ENCODE data around the gene NDUFA7.
A peak's percentile ranks its signal among the peaks of the same experiment; 100 is the strongest.

NDUFA7 gene

GRCh38 chr19:8340341-8341096 lies 19.3 kb upstream of the NDUFA7 start:
- no peak overlapping the region for H3K27ac ChIP-seq (ENCODE audit: low read depth, low read length)
- H3K9ac ChIP-seq (ENCODE audit: low read length) = no peak overlapping the region

DNA sequence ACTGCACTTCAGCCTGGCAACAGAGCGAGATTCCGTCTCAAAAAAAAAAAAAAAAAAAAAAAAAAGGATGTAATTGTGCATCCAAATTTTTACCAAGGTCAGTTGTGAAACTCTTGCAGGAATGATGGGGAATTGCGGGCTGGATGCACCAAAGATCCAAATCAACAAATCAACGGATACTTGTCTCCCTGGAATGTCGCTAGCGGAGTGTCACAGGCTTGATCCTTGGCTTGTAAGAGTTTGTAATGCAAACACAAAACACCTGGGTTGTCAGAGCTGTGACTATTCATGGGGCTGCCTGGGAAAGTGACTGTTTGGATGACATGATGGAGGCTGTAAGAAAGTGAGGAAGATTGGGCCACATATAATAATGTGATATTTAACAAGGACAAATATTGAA lies 17.7 kb upstream of the NDUFA7 start:
- H3K27me3 ChIP-seq (ENCODE audit: control insufficient read depth, insufficient read depth, low read length) = peaks cover 40% of the 10 kb centered on the region
- peaks cover 18% of the 10 kb centered on the region; the same call in 1 of the 2 replicates for H3K4me1 ChIP-seq (ENCODE audit: control insufficient read depth, insufficient read depth, low read length)
- H3K9ac ChIP-seq (ENCODE audit: low read length) = no peak overlapping the region
- no peaks in the 10 kb centered on the region for H3K36me3 ChIP-seq (ENCODE audit: control insufficient read depth, insufficient read depth, low read length)
- no peak overlapping the region for H3K4me3 ChIP-seq (ENCODE audit: low read depth, low read length)
- H3K9me3 ChIP-seq (ENCODE audit: control insufficient read depth, insufficient read depth, low read depth, low read length) = no peaks in the 10 kb centered on the region
- H3K27ac ChIP-seq (ENCODE audit: low read depth, low read length) = no peak overlapping the region

More at GRCh38 chr19:8340341-8341096, 19.3 kb upstream of the NDUFA7 start:
- Histone ChIP-seq H3K4me1 (ENCODE audit: control insufficient read depth, insufficient read depth, low read length) (peaks cover 14% of the 10 kb centered on the region; the same call in 1 of the 2 replicates), H3K4me3 (ENCODE audit: low read depth, low read length) (no peak overlapping the region), H3K27me3 (ENCODE audit: control insufficient read depth, insufficient read depth, low read length) (peaks cover 24% of the 10 kb centered on the region), H3K36me3 (ENCODE audit: control insufficient read depth, insufficient read depth, low read length) (no peaks in the 10 kb centered on the region), H3K9me3 (ENCODE audit: control insufficient read depth, insufficient read depth, low read depth, low read length) (no peaks in the 10 kb centered on the region)

- Histone ChIP-seq H3K9ac (ENCODE audit: low read length) (no peak overlapping the region), H3K27ac (ENCODE audit: low read depth, low read length) (no peak overlapping the region), H3K27me3 (ENCODE audit: control insufficient read depth, insufficient read depth, low read length) (peaks cover 48% of the 10 kb centered on the region), H3K4me3 (ENCODE audit: low read depth, low read length) (no peak overlapping the region), H3K36me3 (ENCODE audit: control insufficient read depth, insufficient read depth, low read length) (no peaks in the 10 kb centered on the region), H3K9me3 (ENCODE audit: control insufficient read depth, insufficient read depth, low read depth, low read length) (no peaks in the 10 kb centered on the region), H3K4me1 (ENCODE audit: control insufficient read depth, insufficient read depth, low read length) (peaks cover 18% of the 10 kb centered on the region; the same call in 1 of the 2 replicates)
These were observed 16.6 kb upstream of the NDUFA7 start for GRCh38 chr19:8337728-8338127.

DNA sequence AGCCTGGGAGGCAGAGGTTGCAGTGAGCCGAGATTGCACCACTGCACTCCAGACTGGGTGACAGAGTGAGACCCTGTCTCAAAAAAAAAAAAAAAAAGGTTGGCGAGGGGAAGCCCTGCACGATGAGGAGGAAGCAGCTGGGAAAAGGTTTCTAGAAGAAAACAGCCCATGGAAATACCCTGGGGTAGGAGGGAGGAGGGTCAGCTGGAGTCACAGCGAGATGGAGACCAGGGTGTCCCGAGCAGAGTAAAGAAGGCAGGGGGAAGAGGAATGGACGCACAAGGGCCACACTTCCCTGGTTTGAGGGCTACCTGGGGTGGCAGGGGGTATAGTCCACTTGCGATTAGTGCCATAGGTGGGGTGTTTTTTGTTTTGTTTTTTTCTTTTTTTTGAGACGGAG lies 15.5 kb upstream of the NDUFA7 start:
- Histone ChIP-seq H3K9ac (ENCODE audit: low read length) (no peak overlapping the region), H3K4me3 (ENCODE audit: low read depth, low read length) (no peak overlapping the region), H3K4me1 (ENCODE audit: control insufficient read depth, insufficient read depth, low read length) (peaks cover 15% of the 10 kb centered on the region; the same call in 1 of the 2 replicates), H3K27ac (ENCODE audit: low read depth, low read length) (no peak overlapping the region), H3K9me3 (ENCODE audit: control insufficient read depth, insufficient read depth, low read depth, low read length) (no peaks in the 10 kb centered on the region), H3K36me3 (ENCODE audit: control insufficient read depth, insufficient read depth, low read length) (no peaks in the 10 kb centered on the region), H3K27me3 (ENCODE audit: control insufficient read depth, insufficient read depth, low read length) (peaks cover 49% of the 10 kb centered on the region)

- H3K36me3 ChIP-seq (ENCODE audit: control insufficient read depth, insufficient read depth, low read length) = no peaks in the 10 kb centered on the region
- H3K9me3 ChIP-seq (ENCODE audit: control insufficient read depth, insufficient read depth, low read depth, low read length) = no peaks in the 10 kb centered on the region
- H3K9ac ChIP-seq (ENCODE audit: low read length) = no peak overlapping the region
- peaks cover 20% of the 10 kb centered on the region; the same call in 1 of the 2 replicates for H3K4me1 ChIP-seq (ENCODE audit: control insufficient read depth, insufficient read depth, low read length)
- no peak overlapping the region for H3K27ac ChIP-seq (ENCODE audit: low read depth, low read length)
- H3K4me3 ChIP-seq (ENCODE audit: low read depth, low read length) = no peak overlapping the region
- peaks cover 54% of the 10 kb centered on the region for H3K27me3 ChIP-seq (ENCODE audit: control insufficient read depth, insufficient read depth, low read length)
These were observed 14.9 kb upstream of the NDUFA7 start for GRCh38 chr19:8336072-8336569.

DNA sequence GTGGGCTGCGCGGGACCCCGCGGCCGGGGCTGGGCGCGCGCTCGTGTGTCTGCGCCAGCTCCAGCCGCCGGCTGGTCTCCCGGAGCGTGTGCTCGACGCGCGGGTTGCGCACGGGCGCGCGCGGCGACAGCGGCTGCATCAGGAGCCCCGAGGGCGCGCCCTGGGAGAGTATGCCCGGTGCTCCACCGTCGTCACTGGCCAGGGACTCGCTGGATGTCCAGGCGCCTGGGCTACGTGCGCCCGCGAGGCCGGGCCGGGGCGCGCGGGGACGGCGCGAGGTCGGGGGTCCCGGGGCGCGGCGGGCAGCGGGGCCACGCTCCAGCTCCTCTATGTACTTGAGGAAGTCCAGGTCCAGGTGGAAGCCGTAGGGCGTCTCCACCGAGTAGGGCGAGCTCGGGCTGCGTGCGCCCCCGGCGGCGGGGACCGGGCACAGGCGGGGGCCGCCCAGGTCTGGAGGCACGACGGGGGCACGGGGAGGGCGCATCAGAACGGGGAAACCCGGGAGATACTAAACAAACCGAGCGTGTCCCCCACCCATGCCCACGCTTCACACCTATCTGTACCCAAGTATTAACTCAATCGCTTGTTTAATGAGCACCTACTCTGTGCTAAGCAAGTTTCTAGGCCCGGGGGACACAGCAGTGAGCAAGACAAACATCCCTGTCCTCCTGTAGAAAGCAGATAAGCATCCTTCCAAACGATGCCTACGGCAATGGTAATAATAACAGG lies 14.3 kb upstream of the NDUFA7 start:
- peaks cover 55% of the 10 kb centered on the region for H3K27me3 ChIP-seq (ENCODE audit: control insufficient read depth, insufficient read depth, low read length)
- H3K9me3 ChIP-seq (ENCODE audit: control insufficient read depth, insufficient read depth, low read depth, low read length) = no peaks in the 10 kb centered on the region
- peak overlapping the region; percentile 62 for H3K4me3 ChIP-seq (ENCODE audit: low read depth, low read length)
- H3K36me3 ChIP-seq (ENCODE audit: control insufficient read depth, insufficient read depth, low read length) = no peaks in the 10 kb centered on the region
- H3K9ac ChIP-seq (ENCODE audit: low read length) = no peak overlapping the region
- no peak overlapping the region for H3K27ac ChIP-seq (ENCODE audit: low read depth, low read length)
- peaks cover 16% of the 10 kb centered on the region; the same call in 1 of the 2 replicates for H3K4me1 ChIP-seq (ENCODE audit: control insufficient read depth, insufficient read depth, low read length)

GRCh38 chr19:8334458-8335342 lies 13.5 kb upstream of the NDUFA7 start:
- H3K27me3 ChIP-seq (ENCODE audit: control insufficient read depth, insufficient read depth, low read length) = peaks cover 59% of the 10 kb centered on the region
- no peak overlapping the region for H3K27ac ChIP-seq (ENCODE audit: low read depth, low read length)
- H3K9ac ChIP-seq (ENCODE audit: low read length) = no peak overlapping the region
- no peaks in the 10 kb centered on the region for H3K9me3 ChIP-seq (ENCODE audit: control insufficient read depth, insufficient read depth, low read depth, low read length)
- H3K4me3 ChIP-seq (ENCODE audit: low read depth, low read length) = peak overlapping the region; percentile 62
- H3K36me3 ChIP-seq (ENCODE audit: control insufficient read depth, insufficient read depth, low read length) = no peaks in the 10 kb centered on the region
- H3K4me1 ChIP-seq (ENCODE audit: control insufficient read depth, insufficient read depth, low read length) = peaks cover 14% of the 10 kb centered on the region; the same call in 1 of the 2 replicates

GRCh38 chr19:8333767-8334457 lies 12.7 kb upstream of the NDUFA7 start:
- Histone ChIP-seq H3K4me1 (ENCODE audit: control insufficient read depth, insufficient read depth, low read length) (peaks cover 11% of the 10 kb centered on the region; the same call in 1 of the 2 replicates), H3K4me3 (ENCODE audit: low read depth, low read length) (peak overlapping the region; percentile 62), H3K27me3 (ENCODE audit: control insufficient read depth, insufficient read depth, low read length) (peaks cover 61% of the 10 kb centered on the region), H3K9ac (ENCODE audit: low read length) (peak overlapping the region; percentile 34), H3K36me3 (ENCODE audit: control insufficient read depth, insufficient read depth, low read length) (no peaks in the 10 kb centered on the region), H3K27ac (ENCODE audit: low read depth, low read length) (no peak overlapping the region), H3K9me3 (ENCODE audit: control insufficient read depth, insufficient read depth, low read depth, low read length) (no peaks in the 10 kb centered on the region)

- Histone ChIP-seq H3K27me3 (ENCODE audit: control insufficient read depth, insufficient read depth, low read length) (peaks cover 61% of the 10 kb centered on the region), H3K9me3 (ENCODE audit: control insufficient read depth, insufficient read depth, low read depth, low read length) (no peaks in the 10 kb centered on the region), H3K27ac (ENCODE audit: low read depth, low read length) (no peak overlapping the region), H3K9ac (ENCODE audit: low read length) (peak overlapping the region; percentile 34), H3K4me3 (ENCODE audit: low read depth, low read length) (peak overlapping the region; percentile 62), H3K4me1 (ENCODE audit: control insufficient read depth, insufficient read depth, low read length) (peaks cover 9% of the 10 kb centered on the region; the same call in 1 of the 2 replicates), H3K36me3 (ENCODE audit: control insufficient read depth, insufficient read depth, low read length) (no peaks in the 10 kb centered on the region)
These were observed 12.0 kb upstream of the NDUFA7 start for GRCh38 chr19:8332976-8333766.
